HPDE6-E6E7 (cell line): Measurements from ENCODE around the gene GCNT2.
"Not testable (repeated sequence)": the region's sequence is repeated elsewhere in the genome, so short reads cannot be mapped to it uniquely, and the experiment has no call there.

Source experiments
- DNase-seq: peaks from one replicate; pipeline ENCODE4 v3.0.0; 2011; ENCODE audit warnings: missing footprints; ENCODE audit errors: extremely low spot score

Gene GCNT2

DNA sequence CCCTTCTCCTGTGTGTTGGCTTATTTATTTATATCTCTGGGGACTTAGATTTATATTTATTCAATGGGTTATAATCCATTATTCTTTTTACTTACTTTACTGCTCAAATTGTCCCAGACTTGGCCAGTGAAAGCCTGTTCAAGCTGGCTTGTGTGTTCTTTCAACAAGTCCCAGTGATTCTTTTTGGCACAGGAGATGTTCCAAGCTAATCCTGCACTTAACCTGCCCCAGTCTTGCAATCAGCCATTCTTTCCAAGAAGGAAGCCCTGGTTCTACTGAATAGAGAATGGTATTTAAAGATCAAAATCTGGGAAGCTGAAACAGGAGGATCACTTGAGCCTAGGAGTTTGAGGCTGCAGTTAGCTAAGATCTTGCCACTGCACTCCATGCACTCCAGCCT, 26.7 kb downstream of the GCNT2 start:
- no peak for DNase-seq

DNA sequence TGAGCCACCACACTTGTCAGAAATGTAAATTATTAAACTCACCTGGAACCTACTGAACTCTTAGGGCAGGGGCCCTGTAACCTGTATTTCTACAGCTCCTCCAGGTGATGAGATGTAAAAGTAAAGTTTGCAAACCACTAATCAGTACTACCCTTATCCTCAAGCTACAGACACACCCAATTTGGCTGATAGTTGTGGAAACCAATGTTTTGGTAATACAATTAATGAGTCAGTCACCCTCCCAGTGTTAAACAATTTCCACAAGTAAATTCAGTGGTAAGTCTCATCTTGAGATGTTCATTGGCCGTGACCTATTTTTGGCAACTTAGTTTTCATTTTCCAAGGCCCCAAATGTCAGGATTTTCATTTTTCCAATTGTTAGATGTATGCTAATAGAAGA, 29.6 kb downstream of the GCNT2 start:
- no peak for DNase-seq

DNA sequence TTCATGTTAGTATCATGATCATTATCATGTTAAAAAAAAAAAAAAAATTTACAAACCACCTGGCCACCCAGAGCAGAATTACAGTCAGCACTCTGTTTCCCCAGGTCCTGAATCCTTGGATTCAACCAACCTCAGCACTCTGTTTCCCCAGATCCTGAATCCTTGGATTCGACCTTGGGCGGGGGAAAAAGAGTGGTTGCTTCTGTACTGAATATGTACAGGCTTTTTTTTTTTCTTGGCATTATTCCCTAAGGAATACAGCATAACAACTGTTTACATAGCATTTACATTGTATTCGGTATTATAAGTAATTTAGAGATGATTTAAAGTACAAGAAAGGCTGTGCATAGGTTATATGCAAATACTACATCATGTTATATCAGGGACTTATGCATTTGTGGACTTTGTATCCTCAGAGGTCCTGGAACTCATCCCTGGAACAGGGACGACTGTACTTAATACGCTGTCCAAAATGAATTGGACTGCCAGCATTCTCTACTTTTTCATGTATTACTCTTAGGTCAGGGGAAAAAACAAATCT, 31.2 kb downstream of the GCNT2 start:
- no peak for DNase-seq

DNA sequence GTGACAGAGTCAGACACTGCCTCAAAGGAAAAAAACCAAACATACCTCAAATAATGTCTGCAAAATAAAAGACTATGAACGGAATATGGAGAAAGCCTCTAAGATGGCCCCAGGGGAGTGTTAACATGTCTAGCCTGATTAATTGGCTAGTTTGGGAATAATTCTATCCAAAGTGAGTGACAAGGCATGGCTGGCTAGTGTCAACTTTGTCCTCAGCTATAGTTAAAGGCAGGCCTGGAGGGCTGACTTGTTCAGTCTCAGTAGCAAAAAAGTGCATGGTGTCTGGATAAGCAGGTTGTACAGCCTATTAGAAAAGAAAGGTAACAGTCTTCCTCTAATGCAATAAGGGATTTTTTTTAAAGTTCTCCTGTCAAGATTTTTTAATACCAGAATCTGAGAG, 32.7 kb downstream of the GCNT2 start:
- DNase-seq = no peak

DNA sequence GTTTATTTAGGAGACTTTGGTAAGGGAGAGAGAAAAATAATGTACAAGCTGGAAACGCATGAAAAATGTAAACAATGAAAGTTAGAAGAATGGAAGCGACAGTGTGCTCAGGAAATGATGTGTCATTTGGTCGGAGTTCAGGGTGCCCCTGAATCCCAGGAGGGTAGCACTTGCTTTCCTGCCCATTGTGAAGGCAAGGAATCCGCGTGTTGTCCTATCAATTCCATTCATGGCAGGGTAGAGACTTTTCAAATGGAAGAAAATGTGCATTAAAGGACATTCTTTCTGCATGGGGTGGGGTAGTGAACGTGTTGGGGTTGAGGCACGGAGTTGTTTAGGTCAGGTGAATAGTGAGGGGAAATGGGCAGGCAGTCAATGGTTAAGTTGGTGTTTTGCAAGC, 33.7 kb downstream of the GCNT2 start:
- no peak for DNase-seq

DNA sequence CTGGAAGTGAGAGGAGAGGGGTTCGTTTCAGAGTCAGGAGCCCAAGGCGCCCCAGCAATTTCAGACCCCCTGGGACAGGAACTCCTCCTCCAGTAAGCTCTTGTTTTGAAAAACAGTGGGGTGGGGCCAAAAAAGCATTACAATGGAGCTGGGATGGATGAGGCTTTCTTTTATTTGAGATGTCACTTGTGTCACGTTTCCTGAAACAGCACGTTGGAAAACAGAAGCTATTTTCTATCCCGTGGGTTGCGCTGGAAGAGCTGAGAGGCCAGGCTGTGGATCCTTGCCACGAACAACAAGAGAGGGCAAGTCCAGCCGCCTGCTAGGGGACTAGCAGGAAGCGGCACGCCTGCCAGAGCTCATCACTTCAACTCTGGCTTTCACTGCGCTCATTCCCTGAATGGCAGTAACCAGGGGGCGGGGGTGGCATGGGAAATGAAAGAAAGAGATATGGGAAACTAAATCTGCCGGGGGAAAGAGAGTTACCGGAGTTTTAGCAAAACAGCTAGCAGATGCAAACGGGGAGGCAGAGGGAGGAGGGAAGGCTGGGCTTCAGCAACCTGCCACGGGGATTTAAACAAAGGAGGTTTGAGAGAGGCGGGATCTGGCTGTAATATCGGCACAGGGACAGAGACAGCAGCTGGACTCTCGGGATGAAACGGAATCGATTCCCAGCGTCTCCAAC, 34.6 kb downstream of the GCNT2 start:
- DNase-seq = peak; percentile 49

DNA sequence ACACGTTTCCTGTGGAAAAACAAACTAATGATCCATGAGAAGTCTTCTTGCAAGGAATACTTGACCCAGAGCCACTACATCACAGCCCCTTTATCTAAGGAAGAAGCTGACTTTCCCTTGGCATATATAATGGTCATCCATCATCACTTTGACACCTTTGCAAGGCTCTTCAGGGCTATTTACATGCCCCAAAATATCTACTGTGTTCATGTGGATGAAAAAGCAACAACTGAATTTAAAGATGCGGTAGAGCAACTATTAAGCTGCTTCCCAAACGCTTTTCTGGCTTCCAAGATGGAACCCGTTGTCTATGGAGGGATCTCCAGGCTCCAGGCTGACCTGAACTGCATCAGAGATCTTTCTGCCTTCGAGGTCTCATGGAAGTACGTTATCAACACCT, 35.4 kb downstream of the GCNT2 start:
- DNase-seq = no peak

DNA sequence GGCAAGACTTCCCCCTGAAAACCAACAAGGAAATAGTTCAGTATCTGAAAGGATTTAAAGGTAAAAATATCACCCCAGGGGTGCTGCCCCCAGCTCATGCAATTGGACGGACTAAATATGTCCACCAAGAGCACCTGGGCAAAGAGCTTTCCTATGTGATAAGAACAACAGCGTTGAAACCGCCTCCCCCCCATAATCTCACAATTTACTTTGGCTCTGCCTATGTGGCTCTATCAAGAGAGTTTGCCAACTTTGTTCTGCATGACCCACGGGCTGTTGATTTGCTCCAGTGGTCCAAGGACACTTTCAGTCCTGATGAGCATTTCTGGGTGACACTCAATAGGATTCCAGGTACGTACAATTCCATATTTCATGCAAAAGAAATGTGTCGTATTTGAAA, 35.8 kb downstream of the GCNT2 start:
- DNase-seq = no peak

DNA sequence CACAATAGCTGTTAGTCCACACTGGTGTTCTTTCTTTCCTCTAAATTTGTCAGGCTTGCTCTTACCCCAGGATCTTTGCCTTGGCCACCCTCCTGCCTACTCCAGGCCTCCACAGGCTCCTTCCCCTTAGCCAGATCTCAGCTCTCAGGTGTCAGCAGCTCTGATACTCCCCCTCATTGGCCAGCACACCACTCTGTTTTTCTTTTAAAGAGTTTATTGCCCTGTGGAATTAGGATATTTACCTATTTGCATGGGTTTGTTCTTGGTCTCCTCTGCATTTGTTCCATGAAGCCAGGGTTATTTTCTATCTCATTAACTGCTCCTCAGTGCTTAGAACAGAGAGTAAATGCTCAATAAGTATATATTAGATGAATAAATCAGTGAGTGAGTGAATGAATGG, 36.8 kb downstream of the GCNT2 start:
- DNase-seq = no peak

DNA sequence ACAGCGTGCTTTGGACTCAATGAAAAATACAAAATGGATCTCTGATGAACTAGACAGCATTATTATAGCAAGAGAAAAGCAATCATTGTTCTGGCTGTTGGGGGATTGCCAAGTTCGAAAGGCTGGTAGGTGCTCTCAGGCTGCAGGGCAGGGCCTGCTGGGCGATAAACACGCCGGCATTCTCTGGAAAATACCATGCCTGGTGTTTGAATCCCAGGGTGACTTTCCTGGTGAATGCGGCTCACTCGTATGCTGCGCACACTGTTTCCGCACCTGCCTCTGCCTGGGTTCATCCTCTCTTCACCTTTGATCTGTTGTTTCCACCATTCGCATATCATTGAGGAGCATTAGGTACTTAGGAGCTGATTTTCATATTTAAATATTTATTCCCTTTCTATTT, 37.4 kb downstream of the GCNT2 start:
- DNase-seq = no peak

DNA sequence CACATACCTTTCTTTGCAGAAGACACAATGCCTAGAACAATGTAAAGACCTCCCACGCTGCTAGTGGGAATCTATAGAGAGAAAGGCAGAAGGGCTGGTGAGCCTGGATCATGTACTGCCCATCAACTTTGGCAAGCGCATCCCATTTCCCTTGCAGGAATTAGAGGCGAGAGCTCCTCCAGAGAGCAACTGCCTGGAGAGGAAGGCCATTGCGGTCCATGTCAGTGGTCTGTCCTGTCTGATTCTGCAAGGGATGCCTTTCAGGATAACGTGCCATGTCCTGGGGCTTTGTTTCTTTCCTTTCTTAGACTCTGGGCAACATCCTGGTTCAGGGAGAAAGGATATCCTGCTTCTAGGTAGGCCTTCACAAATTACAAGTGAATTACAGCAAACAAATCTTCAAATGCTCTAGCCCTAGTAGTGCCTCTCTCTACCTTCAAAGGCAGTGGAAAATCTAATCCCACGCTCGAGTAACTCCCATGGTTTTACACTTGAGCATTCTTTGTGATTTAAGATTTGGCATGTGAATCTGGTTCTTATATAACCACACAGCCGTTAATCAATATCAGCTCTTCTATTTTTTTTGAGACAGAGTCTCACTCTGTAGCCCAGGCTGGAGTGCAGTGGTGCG, 38.5 kb downstream of the GCNT2 start:
- no peak for DNase-seq

DNA sequence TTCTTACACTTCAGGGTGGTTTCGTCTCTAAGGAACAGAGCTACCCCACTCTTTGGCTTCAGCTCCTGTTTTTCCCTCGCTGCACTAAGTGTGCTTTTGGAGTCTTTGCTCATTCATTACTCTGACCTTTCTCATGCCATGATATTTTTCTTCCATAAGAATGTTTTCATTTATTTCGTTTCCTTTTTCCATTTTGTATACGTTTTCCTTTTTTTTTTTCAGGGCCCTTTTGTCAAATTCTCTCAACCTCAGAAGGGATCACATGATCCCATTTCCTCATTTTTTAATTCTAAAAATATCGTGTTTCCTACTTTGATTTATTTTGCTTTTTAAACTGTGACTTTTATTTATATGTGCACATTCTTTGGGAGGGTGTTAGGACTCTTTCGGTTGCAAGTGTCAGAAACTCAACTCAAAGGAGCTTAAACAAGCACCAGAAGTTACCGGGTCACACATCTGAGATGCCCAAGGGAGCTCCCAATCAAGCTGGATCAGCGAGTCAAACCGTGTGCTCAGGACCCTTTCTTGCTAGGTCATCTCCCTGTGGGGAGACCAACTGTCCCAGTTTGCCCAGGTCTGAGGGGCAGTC, 40.6 kb downstream of the GCNT2 start:
- no peak for DNase-seq

DNA sequence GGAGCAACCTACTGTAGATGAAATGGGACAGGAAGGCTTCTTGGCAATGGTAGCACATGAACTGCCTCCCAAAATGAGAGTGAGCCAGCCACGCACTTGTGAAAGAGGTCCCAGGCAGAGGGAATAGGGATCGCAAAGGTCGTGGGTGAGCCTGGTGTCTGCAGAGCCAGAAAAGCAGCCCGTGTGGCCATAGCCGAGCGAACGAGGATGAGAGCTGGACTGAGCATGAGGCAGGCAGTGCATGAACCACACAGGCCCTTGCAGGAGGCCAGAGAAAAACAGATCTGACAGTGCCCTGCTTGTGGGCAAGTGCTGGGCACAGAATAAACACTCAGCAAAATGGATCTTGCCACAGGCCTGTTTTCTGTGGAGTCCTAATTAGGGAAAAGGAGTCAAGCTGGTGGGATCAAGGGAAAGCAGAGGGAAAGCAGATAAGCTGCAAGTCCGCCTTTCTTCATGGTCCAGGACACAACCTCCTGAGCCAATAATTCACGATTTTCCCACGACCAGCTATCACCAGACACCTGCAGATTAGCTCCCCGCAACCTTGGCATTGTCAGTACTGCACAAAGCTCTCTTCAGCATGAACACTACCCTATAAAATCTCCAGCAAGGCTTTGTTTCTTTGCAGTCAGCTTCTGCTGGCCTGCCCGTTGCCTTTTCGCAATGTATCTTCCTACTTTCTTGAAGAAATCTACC, 44.0 kb downstream of the GCNT2 start:
- DNase-seq = no peak

DNA sequence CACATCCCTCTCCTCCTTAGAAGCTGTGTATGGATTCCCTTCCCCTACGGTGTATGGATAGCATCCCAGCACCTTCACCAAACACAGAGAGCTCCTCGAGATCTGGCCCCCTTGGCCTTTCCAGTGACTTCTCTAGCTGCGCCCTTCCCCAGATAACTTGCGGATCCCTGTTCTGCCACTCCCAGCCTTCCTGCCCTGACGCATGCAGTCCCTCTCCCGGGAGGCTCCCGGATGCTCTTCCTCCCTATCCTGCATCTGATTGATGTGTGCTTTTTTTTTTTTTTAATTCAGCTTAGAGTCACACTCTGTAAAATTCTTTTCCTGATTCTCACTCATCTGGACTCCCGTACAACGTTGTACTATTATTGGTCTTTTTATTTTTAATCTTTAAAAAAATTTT, 44.8 kb downstream of the GCNT2 start:
- no peak for DNase-seq

DNA sequence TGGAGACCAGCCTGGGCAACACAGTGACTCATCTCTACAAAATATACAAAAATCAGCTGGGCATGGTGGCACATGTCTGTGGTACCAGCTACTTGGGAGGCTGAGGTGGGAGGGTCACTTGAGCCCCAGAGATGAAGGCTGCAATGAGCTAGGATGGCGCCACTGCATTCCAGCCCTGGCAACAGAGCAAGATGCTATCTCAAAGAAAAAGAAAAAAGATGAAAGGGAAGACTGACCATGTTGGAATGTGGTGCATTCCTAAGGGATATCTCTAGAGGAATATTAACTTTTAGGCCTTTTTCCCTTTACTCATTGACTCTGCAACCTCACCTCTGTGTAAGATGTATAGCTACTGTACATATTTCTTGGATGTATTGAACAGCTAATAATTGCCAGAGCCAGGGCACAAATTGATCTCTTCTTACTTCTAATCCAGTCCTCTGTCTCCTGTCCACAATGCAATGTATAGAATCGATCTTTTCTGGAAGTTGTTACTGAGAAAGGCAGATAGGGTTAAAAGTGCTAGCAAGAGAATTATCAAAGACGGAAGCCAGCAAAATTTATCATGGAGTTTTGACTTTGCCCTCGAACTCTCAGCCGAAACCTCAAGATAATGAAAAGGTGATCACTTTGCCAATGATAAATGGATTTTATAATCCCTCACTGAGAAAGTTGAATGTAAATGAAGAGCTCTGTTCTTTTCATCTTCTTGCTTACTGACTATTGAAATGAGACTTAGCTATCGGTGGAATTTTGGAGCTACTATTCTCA, 46.3 kb downstream of the GCNT2 start:
- no peak for DNase-seq

DNA sequence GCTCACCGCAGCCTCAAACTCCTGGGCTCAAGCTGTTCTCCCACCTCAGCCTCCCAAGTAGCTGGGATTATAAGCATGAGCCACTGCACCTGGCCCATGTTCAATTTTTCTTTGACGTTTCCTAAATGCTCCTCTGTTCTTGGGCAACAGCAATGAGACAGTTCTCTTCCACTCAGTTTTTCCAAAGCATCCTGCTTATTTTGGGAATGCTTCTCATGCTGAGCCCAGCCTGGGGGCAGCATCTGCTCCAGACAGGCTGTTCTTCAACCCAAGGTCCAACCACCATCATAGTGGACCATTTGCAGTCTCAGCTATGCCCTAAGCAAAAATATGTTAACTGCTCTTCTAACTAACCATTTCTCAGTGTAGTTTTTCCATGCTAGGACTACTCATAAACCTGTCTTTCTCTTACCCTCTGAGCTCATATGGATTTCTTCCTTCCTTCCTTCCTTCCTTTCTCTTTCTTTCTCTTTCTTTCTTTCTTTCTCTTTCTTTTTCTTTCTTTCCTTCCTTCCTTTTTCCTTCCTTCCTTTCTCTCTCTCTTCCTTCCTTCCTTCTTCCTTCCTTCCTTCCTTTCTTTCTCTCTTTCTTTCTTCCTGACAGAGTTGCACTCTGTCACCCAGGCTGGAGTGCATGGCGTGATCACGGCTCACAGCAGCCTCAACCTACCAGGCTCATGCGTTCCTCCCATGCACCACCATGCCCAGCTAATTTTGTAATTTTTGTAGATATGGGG, 48.4 kb downstream of the GCNT2 start:
- DNase-seq = no peak

DNA sequence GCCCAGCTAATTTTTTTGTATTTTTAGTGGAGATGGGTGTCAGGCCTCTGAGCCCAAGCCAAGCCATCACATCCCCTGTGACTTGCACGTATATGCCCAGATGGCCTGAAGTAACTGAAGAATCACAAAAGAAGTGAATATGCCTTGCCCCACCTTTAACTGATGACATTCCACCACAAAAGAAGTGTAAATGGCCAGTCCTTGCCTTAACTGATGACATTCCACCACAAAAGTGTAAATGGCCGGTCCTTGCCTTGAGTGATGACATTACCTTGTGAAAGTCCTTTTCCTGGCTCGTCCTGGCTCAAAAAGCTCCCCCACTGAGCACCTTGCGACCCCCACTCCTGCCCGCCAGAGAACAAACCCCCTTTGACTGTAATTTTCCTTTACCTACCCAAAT, 54.4 kb downstream of the GCNT2 start:
- not testable (repeated sequence) for DNase-seq

DNA sequence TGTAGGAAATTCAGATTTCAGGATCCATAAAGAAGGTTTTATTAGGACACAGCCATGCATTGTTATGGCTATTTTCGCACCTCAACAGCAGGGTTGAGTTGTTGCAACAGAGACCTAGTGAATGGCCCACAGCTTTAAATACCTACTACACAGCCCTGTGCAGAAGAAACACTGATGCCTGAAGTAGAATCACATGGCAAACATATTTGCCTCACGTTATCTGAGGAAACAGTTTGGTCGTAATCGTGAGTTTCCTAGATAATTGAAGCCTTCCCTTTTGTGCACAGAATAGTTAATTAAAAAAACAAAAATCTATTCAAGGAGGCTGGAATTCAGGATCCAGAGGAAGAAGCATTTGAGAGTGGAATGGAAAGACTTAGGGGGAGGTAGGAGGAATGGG, 55.1 kb downstream of the GCNT2 start:
- no peak for DNase-seq

DNA sequence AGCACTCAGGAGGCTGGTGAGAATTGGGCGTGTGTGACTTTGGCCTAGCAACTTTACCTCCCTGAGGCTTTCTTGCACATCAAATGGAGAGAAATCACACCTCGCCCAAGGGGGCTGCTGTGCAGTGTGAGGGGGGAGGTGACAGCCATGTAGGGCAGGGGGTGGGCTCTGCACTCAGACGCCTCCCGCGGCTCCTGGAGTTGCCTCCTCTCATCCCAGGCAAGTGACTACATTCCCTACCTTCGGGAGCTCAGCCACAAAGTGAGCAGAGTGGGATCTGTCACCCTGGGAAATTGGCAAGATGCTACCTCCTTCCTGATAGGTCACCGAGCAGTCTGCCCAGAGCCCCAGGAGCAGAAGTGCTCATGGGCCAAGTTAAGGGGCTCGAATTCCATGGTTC, 56.0 kb downstream of the GCNT2 start:
- DNase-seq = no peak

DNA sequence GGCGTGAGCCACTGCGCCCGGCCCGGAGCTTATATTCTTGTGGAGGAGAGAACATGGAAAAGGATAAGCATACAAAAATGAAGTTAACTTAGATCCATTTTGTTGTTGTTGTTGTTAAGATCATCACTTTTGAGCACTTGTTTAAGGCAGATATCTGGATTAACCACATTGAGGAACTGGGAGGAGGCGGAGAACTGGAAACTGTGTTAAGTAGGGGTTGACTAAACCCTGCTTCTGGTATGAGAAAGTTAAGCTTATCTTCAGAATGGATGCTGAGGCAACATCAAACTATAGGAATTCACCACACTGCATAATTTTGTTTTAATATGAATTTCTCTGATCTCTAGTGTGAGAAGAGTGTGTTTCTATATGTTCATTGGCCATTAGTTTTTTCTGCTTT, 57.6 kb downstream of the GCNT2 start:
- no peak for DNase-seq

DNA sequence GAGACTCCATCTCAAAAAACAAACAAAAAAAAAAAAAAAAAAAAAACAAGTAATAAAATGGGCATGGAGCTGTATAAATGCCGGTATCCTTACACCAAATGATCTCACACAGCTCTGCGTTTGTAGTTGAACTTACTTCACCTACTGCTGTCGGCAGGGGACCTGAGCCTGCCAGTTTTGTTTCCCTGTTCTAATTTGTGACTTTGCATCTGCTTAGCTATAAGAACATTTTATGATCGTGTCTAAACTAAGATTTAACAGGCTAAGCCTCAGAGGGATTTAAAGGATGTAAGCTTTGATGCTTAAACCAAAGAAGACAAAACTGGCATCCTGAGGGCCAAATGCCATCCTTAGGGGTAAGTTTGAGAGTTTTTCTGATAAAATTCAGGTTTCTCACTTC, 58.7 kb downstream of the GCNT2 start:
- DNase-seq = no peak
